ENCODE results near the gene GNAO1.

GNAO1 gene

DNA sequence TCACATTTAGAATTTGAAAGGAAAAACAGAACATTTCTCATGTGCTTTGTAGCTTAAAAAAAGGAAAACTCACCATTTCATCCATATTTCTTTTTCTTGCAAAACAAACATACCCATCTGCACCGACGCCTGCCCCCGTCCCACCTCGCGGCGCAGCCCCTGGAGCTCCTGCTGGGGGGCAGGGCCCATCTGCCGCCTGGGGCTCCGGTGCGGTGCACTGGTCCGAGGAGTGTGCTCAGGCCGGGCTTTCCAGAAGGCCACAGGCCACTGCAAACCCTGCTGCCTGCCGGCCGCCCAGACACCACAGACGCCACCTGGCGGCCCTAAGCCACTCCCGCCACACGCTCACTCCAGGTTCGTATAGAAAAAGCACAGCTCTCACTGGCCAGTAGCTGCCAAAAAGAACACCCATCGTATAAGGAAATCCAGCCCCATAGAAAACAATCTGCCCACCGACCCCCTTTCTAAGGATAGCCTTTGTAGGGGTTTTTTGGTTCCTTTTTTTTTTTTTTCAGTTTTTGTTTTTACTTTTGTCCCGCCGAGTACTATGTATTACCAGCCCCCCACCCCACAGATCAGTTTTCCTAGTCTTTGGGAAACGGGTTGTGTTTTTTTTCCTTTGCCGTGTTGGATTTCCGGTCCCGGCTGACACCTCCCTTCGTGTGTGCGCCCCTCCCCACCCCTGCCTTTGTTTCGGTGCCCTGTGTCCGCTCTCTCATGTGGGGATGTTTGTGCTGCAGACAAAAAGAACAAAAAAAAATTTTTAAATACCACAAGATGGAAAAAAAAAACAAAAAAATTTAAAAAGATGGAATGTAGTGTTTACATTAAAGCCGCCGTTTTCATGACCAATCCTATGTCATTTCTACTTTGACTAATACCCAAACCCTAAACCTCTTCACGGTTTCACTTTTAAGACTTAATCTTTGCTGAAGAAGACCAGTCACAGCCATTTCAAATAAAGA is 165.3 kb downstream of the GNAO1 start:
- in situ Hi-C loops (cut with HindIII; ENCODE audit: low sequenced_read_pairs), result no loop called here

DNA sequence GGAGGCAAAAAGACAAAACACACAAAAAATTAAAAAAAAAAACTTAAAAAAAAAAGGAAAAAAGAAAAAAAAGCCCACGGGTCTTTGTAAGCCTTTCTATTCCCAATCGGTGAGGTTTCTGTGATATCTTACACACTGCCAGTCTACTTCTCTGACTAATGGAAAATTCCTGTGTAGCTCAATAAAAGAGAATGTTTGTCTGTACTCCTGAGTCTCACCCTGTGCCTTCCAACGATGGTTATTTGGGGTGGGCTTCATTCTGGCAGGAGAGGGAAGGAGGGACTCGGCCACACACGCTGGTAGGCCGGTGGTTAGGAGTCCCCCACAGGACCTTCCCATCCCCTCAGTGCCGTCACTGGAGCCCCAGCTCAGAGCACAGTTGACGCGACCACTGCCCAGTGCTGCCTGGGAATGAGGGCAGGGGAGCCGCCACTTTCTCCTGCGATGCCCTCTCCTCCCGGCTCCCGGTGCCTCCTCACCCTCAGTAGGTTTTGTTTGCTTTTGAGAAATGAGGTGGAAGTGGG is 166.0 kb downstream of the GNAO1 start:
- in situ Hi-C loops (cut with HindIII; ENCODE audit: low sequenced_read_pairs), result no loop called here

DNA sequence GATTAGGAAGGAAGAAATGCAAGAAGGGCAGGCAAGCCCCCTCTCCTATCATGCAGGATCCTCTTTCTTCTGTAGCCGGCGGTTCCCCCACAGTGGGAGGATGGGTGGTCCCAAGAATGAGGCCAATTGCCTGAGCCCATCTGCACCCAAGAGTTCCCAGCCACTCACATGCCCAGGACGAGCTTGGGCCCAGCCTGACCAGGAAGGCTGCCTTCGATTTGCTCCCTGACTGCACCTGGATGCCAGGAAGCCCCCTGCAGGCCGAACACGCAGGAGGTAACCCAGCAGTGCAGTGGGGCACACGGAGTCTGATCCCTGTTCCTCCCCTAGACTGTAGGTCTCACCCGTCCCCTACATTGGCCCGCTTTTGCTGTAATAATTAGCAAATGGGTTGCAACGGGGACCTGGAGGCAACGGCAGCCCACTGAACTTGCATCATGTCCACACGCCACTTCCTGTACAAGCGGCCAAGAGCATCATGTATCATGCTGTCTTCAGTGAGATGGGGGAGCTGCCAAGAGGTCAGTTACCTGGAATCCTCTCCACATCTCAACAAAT is 166.6 kb downstream of the GNAO1 start:
- in situ Hi-C loops (cut with HindIII; ENCODE audit: low sequenced_read_pairs), result no loop called here

DNA sequence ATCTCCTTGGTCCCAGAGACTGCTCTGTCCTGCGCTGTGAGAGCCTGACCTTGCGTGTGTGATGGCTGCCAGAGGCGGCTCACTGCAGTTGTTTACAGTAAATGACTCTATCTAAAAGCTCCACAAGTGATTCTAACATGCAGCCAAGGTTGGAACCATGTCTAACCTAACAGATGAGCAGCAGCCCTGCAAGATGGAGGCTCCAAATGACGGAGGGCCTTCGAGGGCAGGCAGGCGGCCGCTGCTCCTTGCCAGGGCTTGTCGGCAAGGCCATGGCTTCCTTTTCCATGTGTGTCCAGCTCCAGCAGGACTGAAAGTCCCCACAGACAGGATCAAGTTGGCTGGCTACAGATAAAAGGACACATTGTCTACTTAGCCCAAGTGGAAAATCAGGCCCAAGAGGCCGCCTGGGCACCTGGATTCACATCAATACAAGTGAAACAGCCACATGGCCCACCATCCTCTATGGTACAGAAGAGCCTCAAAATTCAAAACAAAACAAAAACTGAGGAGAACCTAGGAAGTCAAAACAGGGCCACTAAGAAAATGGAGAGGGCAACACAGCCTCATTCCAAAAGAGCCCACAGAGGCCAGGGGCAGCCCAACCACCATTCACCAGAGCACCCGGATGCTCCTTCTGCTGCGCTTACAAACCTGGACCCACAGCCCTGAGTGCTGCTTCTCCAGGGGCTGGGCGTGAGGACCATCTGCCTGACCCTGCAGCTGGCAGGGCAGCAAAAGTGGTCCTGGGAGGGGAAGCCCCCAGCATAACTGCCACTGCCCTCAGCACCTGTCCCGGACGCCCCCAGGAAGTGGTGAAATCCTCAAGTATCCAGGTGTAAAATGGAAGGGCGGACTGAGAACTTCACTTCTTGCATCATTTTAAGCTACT is 169.1 kb downstream of the GNAO1 start:
- in situ Hi-C loops (cut with HindIII; ENCODE audit: low sequenced_read_pairs), result no loop called here

DNA sequence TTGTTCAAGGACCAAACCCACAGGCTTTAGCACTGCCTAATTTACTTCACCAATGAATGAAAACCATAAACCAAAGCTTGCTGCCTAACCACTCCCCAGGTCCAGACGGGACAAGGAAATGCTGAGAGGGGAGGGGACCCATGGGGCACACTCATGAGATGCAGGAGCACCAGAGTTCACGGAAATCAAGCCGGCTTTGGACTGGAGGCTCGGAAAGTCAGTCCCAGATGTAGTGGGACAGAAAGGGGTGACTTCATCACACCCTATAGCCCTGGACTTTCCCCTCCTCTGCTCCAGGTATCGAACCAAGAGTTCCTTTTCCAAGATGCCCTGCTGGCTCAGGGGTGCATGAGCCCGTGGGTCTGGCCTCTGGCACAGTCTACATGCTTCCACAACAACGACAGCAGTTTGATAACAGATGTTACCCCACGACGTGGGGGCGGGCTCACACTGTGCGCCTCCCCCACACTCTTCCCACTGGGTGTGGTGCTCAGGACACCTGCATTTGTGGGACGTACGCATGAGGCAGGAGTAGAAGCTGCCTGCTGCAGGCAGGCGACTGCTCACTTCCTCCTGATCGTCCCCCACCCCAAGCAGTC is 170.9 kb downstream of the GNAO1 start:
- in situ Hi-C loops (cut with HindIII; ENCODE audit: low sequenced_read_pairs), result no loop called here

DNA sequence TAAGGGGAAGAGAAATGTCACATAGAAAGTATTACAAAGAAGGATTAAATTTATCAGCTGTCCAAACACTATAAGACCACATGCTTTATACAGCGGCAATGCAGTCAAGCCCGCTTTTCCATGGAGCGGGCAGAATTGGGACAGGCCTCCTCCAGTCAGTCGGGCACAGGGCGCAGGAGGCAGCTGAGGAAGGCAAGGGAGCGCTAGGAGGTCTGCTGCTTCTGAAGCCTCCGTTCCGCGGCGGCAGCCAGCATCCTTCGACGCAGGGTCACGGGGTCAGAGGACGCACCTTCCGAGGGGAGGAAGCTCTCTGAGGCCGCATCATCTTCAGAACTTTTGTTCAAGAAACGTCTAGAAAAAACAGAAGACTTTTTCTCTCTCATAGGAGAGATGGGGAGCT is 171.4 kb downstream of the GNAO1 start:
- in situ Hi-C loops (cut with HindIII; ENCODE audit: low sequenced_read_pairs), result no loop called here

DNA sequence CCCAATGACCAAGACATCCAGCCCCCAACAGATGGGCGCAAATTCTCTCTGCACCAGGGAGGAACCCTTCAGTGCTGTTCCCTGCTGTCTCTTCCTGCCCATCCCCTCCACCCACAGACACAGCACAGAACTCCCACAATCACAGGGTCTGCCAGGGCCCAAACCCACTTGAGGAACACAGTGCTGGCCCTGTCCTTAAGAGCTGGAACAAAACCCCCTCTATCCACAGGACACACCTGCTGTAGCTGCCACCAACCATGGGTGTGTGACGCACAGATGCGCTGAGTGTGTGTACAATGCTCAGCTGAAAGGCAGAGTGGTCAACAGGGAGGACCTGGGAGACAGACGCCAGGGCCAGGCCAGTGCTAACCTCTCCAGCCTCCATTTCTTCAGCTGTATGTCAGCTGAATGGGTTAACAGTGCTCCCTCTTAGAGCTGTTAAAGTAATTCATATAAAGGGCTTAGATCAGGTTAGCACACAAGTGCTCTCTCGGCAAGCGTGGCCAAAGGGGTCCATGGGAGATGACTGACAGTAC is 172.0 kb downstream of the GNAO1 start:
- in situ Hi-C loops (cut with HindIII; ENCODE audit: low sequenced_read_pairs), result no loop called here

DNA sequence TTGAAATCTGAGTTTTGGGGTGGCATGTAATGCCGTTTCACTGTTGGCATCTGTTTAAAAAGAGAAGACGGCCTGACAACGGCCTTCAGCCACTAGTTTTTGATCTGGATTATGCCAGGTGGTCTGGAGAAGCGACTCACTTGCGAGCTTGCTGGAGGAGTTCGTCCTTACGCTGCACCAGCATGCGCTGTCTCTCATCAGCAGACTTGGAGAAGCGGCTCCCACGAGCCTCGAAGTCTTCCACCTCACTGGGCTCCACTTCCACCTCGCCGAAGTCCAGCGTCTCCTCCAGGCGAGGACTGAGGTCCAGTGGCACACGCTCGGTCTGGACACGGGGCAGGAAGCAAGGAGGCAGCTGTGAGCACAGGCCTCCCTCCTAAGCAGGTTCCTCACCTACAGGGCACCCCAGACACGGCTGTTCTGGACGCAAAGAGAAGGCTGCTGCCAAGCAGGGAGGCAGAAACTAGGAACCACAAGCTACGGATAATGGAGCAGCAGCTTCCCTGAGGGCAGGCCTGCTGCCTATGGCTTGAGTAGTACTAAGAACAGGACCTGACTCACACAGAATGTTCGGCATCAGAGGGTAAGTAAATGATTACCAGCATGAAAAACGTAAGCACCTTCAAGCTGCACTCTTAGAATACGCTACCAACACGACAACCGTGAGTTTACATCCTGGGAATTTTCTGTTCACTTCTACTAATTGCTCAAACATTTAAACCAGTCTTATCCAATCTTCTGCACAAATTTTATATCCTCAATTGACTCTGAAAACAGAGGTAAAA is 172.7 kb downstream of the GNAO1 start:
- in situ Hi-C loops (cut with HindIII; ENCODE audit: low sequenced_read_pairs), result no loop called here

DNA sequence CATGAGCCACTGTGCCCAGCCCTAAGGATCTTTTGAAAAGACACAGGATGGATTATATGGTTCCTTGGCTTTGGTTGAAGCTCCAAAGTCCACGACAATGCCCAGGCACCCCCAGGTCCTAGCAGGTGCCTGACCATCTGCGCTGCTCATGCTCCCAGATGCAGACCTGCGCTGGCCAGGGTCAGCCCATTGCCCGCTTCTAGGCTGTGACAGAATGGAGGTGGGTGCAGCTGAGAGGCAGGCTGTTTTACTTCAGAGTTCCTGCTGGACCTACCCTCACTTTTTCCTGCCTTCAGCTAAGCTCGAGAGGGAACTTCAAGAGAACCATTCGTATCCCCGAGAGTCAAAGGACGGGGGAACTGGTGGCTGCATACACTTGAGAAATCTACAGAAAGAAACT is 173.6 kb downstream of the GNAO1 start:
- in situ Hi-C loops (cut with HindIII; ENCODE audit: low sequenced_read_pairs), result no loop called here

DNA sequence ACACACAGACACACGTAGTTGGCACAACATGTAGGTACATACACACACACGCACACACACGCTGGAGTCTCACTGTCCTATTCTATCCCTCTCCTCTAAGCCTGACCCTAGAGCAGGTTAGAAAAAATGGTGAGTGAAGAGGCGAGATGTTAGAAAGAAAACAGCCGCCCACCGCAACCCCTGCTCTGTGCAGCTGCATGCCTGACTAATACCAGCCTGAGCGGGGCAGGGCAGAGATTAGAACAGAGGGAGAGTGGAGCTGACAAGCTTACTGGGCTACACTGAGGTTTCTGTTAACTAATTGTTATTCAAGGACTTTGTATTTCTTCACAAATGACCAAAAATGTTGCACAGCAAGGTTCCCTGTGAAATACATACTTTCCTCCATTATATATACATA is 174.3 kb downstream of the GNAO1 start:
- in situ Hi-C loops (cut with HindIII; ENCODE audit: low sequenced_read_pairs), result no loop called here

DNA sequence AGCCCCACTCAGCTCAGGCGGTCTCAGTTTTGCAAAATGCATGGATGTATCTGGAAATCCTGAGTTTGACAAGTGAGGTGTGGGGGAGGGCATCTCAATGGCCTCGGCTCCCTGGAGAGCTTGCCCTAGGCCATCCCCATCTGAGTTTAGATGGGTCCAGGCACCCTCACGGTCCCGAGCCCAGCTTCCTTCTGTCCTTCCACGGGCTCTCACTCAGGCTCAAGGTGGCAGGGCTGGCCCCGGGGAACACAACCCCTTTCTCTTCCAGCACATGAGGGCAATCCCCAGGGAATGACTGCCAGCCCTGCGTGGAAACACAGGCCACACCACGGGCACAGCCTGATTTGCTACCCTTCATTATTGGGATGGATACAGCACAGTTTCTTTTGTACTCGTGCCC is 175.7 kb downstream of the GNAO1 start:
- in situ Hi-C loops (cut with HindIII; ENCODE audit: low sequenced_read_pairs), result no loop called here

DNA sequence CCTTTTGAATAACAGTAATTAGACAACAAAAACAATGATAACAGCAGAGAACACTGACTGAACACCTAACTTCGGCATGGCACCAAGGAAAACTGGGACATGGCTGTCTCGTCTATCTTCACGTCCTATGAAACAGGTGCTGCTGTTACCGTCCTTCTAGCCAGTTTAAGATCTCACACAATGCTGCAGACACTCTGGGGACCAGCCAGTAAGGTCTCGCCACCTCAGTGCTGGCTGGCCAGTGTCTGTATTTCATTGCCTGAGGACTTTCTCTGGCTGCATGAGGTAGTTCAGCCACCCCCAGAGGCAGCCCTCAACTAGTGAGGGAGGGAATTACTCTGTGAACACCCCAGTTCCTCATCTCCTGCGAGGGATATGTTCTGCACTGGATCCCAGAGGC is 176.5 kb downstream of the GNAO1 start:
- in situ Hi-C loops (cut with HindIII; ENCODE audit: low sequenced_read_pairs), result no loop called here

DNA sequence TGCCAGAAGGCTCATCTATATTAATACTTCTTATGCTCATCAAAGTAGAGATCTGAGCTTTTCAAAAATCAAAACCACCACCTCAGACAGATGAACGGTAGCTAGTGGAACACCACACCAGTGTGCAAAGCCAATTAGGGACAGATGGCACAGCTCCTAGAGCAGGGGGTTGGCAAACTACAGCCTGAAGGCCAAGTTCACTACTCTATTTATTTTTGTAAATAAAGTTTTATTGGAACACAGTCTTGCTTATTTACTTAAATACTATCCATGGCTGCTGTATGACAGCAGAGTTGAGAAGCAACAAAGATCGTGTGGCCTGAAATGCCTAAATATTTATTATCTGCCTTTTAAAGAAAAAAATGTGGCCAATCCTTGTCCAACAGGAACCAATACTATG is 177.3 kb downstream of the GNAO1 start:
- in situ Hi-C loops (cut with HindIII; ENCODE audit: low sequenced_read_pairs), result no loop called here

DNA sequence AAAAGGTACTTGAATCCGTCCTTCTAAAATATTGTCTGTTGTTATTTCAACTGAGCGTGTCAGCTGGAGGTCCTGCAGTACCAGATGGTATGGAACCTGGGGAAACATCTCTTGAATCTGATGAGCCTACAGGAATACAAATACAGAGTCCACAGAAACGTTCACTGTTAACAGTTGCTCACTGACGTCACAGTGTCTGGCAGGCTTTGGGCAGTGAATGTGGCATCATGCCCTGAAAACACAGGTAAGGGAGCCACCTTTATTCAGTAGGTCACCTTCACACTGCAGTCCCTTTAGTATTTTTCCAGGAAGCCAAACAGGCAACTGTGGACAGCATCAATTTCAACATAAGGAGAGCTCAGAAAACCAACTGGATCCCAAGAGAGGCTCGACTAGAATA is 177.9 kb downstream of the GNAO1 start:
- in situ Hi-C loops (cut with HindIII; ENCODE audit: low sequenced_read_pairs), result no loop called here

DNA sequence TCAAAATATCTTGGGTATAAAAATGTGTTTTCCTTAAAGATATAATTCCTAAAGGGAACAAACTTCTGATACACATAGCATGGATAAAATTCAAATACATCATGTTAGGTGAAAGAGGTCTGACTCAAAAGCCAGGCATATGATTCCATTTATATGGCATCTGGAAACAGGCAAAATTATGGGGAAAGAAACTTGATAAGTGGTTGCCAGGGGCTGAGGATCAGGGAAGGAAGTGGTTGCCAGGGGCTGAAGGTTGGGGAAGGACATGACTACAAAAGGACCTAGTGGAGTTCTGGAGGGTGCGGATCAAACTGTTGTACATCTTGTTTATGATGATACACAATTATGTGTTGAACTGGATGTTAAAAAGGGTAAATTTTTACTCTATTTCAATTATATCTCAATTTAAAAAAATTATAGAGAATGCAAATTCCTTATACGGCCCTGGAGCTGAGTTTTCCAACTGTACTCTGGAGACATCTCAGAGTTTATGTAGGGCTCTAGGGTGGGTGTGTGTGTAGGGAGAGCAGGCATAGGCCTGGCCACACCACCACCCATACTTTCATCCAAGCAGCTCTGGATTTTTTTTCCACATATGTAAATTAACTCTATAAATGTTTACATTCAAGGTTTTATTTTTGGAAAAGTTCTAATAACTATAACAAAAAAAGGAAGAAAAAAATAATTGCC is 179.0 kb downstream of the GNAO1 start:
- in situ Hi-C loops (cut with HindIII; ENCODE audit: low sequenced_read_pairs), result no loop called here

DNA sequence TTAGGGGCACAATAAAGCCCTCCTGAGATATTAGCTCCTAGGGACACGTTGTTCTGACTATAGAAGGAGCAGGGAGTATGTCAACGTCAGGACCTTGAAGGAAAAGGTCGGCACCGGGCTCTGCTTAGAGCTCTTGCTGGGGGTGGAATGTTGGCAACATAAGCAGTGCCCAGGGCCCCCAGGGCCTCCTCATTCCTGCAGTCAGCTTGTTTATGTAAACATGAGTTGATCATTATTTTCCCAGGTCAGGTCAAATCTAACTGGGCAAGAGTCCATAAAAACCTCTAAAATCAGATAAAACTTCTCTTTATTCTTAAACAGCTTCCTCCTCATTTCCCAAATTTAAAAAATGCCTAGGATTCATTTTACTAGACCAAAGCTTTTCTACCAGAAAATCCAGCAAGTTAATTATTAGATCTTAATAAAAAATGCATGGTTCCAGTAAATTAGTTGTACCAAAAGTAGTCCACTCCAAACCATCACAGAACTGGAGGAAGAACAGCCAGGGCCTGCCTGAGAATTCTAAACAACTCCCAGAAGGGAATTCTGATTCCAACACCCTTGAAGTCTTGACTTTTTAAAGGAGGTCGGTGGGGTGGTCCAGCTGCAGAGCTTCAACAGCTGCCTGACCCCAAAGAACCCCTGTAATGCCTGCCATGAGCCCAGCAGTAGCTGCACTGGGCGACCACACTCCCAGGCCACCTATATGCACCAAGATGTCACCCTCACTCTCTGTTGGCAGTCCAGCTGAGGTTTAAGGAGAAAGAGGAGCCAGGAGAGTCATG is 179.8 kb downstream of the GNAO1 start:
- in situ Hi-C loops (cut with HindIII; ENCODE audit: low sequenced_read_pairs), result no loop called here

DNA sequence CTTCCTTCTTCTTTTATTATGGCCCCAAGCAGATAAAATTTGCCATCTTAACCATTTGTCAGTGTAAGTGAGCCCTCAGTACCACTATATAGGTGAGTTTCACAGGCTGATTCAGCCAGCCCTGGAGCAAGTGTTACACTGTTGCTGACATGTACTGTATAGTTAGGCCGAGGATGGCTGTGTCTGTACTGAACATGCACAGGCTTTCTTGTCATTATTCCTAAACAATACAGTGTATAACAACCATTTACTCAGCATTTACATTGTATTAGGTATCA is 180.3 kb downstream of the GNAO1 start:
- in situ Hi-C loops (cut with HindIII; ENCODE audit: low sequenced_read_pairs), result no loop called here

DNA sequence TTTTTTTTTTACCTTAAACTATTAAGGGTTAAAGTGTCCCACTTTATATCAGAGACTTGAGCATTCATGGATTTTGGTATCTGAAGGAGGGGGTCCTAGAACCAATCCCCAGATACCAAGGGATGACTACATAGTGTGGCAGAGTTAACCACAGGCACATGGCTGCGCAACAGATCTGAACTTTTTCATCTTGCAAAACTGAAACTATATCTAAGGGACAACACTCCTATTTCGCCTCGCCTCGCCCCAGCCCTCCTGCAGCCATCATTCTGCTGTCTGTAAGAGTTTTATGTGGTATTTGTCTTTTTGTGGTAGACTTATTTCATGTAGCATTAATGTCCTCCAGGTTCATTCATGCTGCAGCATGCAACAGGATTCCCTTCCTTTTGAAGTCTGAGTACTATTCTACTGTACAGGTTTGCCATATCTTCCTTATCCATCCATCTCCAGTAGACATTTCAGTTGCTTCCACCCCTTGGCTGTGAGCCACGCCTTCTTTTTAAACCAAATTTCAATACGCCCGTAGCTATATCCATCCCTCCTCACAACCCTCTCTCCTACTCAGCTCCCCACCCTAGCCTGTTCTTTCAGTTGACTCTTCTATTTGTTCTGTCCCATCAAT is 180.8 kb downstream of the GNAO1 start:
- in situ Hi-C loops (cut with HindIII; ENCODE audit: low sequenced_read_pairs), result no loop called here

Data from endothelial cell of hepatic sinusoid (primary cell).